Tibial nerve (tissue), 4 donors: Measurements from ENCODE around the gene ADGRG1. TPM values are rescaled to one million over a fixed set of nuclear protein-coding genes. Genes with fewer than 3 reads are reported as not detected.
A peak's percentile ranks its signal among the peaks of the same experiment; 100 is the strongest.

Source experiments
- DNase-seq, 2 donors: peaks; one replicate each; pipeline ENCODE4 v3.0.0-alpha.2; 2019; ENCODE audit warnings: low spot score in 2 of 2
- H3K27ac ChIP-seq, 4 donors: fragments of 200-600 bp; sonication (generic) in 3 of 4; one replicate each; pipeline ENCODE4 v1.5.1; 2017 to 2019; ENCODE audit warnings: mild to moderate bottlenecking in 1 of 4
- H3K27me3 ChIP-seq, 2 donors: fragments of 200-600 bp; sonication (generic) in 1 of 2; one replicate each; pipeline versions ENCODE4 v1.5.1 to v1.6.0; 2017 to 2019
- H3K36me3 ChIP-seq, 3 donors: fragments of 200-600 bp; sonication (generic); one replicate each; pipeline ENCODE4 v1.5.1; 2018 to 2019
- H3K4me1 ChIP-seq, 4 donors: fragments of 200-600 bp; sonication (generic) in 3 of 4; one replicate each; pipeline ENCODE4 v1.5.1; 2017 to 2019
- H3K4me3 ChIP-seq, 4 donors: fragments of 200-600 bp; sonication (generic) in 3 of 4; one replicate each; pipeline ENCODE4 v1.5.1; 2017 to 2019; ENCODE audit warnings: mild to moderate bottlenecking in 1 of 4, moderate library complexity in 1 of 4
- H3K9me3 ChIP-seq, 4 donors: fragments of 200-600 bp; sonication (generic) in 3 of 4; one replicate each; pipeline ENCODE4 v1.5.1; 2017 to 2019
- EP300 ChIP-seq, 2 donors: sonication (generic); formaldehyde crosslinking; IDR thresholded peaks; one replicate each; pipeline ENCODE4 v1.6.1; 2017; ENCODE audit warnings: antibody characterized with exemption in 2 of 2, mild to moderate bottlenecking in 1 of 2
- POLR2A ChIP-seq, 2 donors: fragments of 450-650 bp; IDR thresholded peaks; one replicate each; pipeline ENCODE4 v1.6.1; 2017; ENCODE audit warnings: antibody characterized with exemption in 2 of 2, mild to moderate bottlenecking in 2 of 2, moderate library complexity in 2 of 2
- WGBS, 2 donors: methylation state at CpG; one replicate each; pipeline ENCODE4 v1.1.5; 2018; 5-methylcytosine and 5-hydroxymethylcytosine counted together
- total RNA-seq, 4 donors: library from RNA; depleted of rRNA; stranded (reverse); fragments of >200 nt; gene quantifications; one replicate each; pipeline ENCODE4 v1.1.0, GENCODE V29; 2016
- TF ChIP-seq, protein P1 (sequence below), 5 experiments: fragments of 200-600 bp in 3 of 5; fragments of 450-650 bp in 2 of 5; sonication (generic) in 3 of 5; IDR thresholded peaks; one replicate each; pipeline ENCODE4 v1.5.1; 2016 to 2019; ENCODE audit warnings: antibody characterized with exemption in 5 of 5, mild to moderate bottlenecking in 3 of 5, moderate library complexity in 2 of 5

The ADGRG1 gene
- total RNA-seq, 4 donors from 2014 or later, result 9.0 to 59.4 (median 41.8) TPM

DNA sequence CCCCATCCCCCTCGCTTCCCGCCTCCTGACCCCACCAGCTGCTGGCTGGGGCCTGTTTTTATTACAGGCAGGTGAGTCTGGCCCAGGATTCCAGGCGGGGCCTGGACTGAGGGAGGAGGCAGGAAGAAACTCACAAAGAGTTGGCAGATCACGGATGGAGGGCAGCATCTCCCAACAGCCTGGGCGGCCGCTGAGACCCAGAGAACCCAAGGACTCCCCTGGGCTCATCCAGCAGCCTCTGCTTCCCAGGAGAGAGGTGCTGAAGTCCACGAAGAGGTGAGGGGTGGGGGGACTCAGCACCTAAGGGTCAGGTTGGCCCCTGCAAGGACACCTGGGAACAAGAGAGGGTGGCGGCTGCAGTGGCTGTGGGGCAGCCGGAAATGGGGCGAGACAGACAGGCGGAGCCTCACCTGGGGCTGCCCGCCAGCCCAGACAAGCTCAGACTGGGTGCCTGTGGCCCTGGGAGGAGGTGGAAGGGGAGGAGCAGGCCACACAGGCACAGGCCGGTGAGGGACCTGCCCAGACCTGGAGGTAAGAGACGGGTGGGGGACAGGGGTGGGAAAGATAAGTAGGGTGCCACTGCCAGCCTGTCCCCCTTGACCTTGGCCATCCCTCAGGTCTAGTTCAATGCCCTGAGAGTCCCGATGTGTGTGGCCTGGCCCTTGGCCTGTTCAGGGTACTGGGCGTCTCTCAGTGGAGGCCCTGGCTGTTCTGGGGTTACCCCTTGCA, 8.7 kb upstream of the ADGRG1 start:
- Histone ChIP-seq H3K9me3 (no peaks in the 10 kb centered on the region), H3K27ac (peak overlapping the region in 2 of 4 donors; percentile 12 to 86), H3K4me1 (peaks cover 0 to 42% (median 12%) of the 10 kb centered on the region in 4 donors), H3K27me3 (no peaks in the 10 kb centered on the region), H3K4me3 (no peak overlapping the region), H3K36me3 (no peaks in the 10 kb centered on the region)
- TF ChIP-seq POLR2A (IDR thresholded peaks at IDR 0.05) (no peak), EP300 (IDR thresholded peaks at IDR 0.05) (no peak)
- TF ChIP-seq, protein P1, sequence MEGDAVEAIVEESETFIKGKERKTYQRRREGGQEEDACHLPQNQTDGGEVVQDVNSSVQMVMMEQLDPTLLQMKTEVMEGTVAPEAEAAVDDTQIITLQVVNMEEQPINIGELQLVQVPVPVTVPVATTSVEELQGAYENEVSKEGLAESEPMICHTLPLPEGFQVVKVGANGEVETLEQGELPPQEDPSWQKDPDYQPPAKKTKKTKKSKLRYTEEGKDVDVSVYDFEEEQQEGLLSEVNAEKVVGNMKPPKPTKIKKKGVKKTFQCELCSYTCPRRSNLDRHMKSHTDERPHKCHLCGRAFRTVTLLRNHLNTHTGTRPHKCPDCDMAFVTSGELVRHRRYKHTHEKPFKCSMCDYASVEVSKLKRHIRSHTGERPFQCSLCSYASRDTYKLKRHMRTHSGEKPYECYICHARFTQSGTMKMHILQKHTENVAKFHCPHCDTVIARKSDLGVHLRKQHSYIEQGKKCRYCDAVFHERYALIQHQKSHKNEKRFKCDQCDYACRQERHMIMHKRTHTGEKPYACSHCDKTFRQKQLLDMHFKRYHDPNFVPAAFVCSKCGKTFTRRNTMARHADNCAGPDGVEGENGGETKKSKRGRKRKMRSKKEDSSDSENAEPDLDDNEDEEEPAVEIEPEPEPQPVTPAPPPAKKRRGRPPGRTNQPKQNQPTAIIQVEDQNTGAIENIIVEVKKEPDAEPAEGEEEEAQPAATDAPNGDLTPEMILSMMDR (IDR thresholded peaks at IDR 0.05), result no peak
- 78 to 90% methylated on average over 16 of the region's 16 CpGs for WGBS, 2 donors
- peak in 1 of 2 donors; percentile 7 for DNase-seq

DNA sequence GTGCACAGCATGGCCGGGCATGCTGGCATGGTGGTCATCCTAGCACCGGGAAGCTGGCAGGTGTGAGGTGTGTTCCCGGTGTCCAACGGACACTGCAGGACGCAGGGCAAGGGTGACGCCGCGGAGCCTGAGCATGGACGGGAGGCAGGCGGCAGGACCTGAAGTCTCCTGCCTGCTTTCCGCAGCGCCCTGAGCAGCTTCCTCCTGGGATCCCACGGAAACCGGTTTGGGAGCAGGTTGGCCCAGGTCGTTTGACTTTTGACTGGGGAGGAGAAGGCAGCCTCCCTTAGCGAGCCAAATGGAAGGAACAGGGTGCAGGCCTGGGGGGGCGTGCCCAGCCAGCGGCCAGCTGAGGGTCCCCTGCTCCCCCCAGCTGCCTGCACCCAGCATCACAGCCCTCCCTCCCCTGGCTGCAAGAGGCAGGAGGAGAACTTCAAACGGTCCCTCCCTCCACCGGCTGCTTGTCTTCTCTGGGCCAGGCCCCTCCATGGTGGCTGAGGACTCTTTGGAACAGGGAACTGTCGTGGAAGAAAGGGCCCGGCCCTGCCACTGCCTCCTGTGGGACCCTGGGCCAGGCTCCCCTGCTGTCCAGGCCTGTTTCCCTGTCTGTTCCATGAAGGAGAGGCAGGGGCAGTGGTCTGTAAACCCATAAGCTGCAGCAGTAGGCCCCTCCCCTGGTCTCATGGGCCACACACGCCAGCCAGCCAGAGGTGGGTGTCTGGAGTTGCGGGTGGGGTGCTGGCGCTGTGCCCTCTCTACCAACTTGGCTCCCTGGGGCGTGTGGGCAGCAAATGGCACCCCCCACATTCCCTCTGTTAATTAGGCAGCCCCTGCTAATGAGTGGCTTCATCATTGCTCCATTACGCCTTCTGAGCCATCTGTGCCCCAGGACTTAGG, 7.8 kb upstream of the ADGRG1 start:
- Histone ChIP-seq H3K27me3 (no peaks in the 10 kb centered on the region), H3K9me3 (no peaks in the 10 kb centered on the region), H3K4me1 (peaks cover 0 to 47% (median 12%) of the 10 kb centered on the region in 4 donors), H3K36me3 (no peaks in the 10 kb centered on the region), H3K27ac (peak overlapping the region in 3 of 4 donors; percentile 35 to 86 (median 78)), H3K4me3 (no peak overlapping the region)
- 72 to 91% methylated on average over 13 to 25 of the region's 27 CpGs for WGBS, 2 donors
- TF ChIP-seq EP300 (IDR thresholded peaks at IDR 0.05), result no peak
- no peak for TF ChIP-seq POLR2A (IDR thresholded peaks at IDR 0.05)
- TF ChIP-seq, protein P1 (IDR thresholded peaks at IDR 0.05), result no peak
- peak in 1 of 2 donors; percentile 5 for DNase-seq

DNA sequence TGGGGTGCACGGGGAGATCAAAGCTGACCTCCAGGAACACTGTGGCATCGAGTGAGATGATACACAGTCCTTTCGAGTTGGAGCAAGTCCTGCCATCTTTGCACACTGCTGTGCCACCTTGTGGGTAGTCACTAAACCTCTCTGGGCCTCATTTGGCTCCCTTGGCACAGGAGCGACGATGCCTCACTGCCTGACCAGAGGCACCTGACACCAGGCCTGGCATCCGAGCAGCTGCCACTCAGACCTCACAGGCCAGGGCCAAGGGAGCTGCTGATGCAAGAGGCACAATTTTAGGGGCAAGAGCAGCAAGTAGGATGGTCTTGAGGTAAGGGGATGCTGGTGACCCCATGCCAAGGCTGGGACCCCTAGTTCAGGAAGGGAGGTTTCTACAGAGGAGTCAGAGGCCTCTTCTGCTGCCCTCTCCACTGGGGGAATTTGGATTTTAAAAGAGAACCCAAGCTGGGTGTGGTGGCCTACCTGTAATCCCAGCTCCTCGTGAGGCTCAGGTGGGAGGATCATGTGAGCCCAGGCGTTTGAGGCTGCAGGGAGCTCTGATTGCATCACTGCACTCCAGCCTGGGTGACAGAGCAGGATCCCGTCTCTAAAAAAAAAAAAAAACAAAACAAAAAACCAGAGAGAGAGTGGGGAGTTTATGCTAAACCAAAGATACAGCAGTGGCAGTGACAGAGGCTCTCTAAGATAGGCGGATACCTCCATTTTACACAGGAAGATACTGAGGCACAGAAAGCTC, 6.7 kb upstream of the ADGRG1 start:
- DNase-seq, result peak in 1 of 2 donors; percentile 11
- TF ChIP-seq POLR2A (IDR thresholded peaks at IDR 0.05) (no peak), EP300 (IDR thresholded peaks at IDR 0.05) (no peak)
- TF ChIP-seq, protein P1 (IDR thresholded peaks at IDR 0.05), result no peak
- 59 to 75% methylated on average over 10 of the region's 10 CpGs for WGBS, 2 donors

DNA sequence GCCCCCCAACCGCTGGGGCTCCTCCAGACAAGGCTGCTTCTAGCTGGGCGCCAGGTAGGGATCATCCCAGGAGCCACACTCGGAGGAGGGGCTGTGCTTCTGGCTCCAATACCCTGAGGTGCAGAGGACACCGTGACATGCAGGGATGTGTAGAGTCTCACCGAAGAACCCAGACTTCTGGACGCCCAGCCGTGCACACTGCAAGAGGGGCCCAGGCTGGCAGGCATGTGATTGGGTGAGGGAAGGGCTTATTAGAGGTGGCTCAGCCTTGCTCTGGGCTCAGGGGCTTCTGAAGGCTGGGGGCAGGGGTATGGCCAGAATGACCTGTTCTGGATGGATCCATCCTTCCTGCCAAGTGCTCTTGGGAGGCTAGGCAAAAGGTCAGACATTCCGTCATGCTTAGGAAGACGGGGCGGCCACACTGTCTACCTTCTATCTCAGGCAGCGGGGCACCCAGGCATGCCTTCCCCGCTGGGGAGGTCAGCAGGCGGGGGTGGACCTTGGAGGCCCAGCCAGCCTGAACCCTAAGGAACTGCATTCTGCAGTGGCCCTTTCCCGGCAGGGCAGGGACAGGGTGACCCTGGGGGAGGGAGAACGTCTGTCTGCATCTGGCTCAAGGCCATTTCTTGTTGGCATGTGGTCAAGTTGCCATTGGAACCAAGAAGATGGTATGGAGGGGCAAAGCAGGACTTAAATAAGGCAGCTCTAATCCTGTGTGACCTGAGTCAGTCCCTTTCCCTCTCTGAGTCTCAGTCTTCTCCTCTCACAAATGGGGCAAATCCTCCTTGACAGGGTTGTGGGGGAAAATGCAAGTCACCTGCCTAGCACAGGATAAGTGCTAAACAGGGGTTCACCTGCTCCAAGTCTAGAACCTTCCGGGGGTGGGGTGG, 5.8 kb upstream of the ADGRG1 start:
- TF ChIP-seq, protein P1 (IDR thresholded peaks at IDR 0.05), result no peak
- TF ChIP-seq EP300 (IDR thresholded peaks at IDR 0.05), result peak in 1 of 2 donors; percentile 52
- Histone ChIP-seq H3K9me3 (no peaks in the 10 kb centered on the region), H3K36me3 (no peaks in the 10 kb centered on the region), H3K27ac (peak overlapping the region; percentile 43 to 95 (median 74)), H3K4me3 (no peak overlapping the region), H3K27me3 (no peaks in the 10 kb centered on the region), H3K4me1 (peaks cover 0 to 54% (median 13%) of the 10 kb centered on the region in 4 donors)
- 54 to 56% methylated on average over 16 of the region's 16 CpGs for WGBS, 2 donors
- DNase-seq, result no peak

More for the DNA sequence above, 6.7 kb upstream of the ADGRG1 start:
- Histone ChIP-seq H3K27me3 (no peaks in the 10 kb centered on the region), H3K9me3 (no peaks in the 10 kb centered on the region), H3K27ac (peak overlapping the region; percentile 43 to 95 (median 74)), H3K4me1 (peaks cover 0 to 47% (median 12%) of the 10 kb centered on the region in 4 donors), H3K36me3 (no peaks in the 10 kb centered on the region), H3K4me3 (no peak overlapping the region)
